Osteoblast (primary cell): ENCODE data around the gene ZFC3H1. TPM values are rescaled to one million over a fixed set of nuclear protein-coding genes. Genes with fewer than 3 reads are reported as not detected.

Source experiments
- DNase-seq: peaks from one replicate; pipeline ENCODE4 v3.0.0; 2011; ENCODE audit warnings: low spot score, mixed read lengths; ENCODE audit not compliant: insufficient read length; ENCODE audit errors: missing footprints
- H2AFZ ChIP-seq: 2 replicates; pipeline ENCODE4 v1.6.0; 2011; ENCODE audit warnings: mild to moderate bottlenecking, low read length
- H3K27ac ChIP-seq: 2 replicates; pipeline ENCODE4 v1.5.1; 2011; ENCODE audit warnings: mild to moderate bottlenecking, low read depth, low read length, moderate library complexity
- H3K27me3 ChIP-seq: 2 replicates; pipeline ENCODE4 v1.6.0; 2012; ENCODE audit warnings: mild to moderate bottlenecking, control low read depth, inconsistent platforms, low read length, moderate library complexity; ENCODE audit not compliant: insufficient read depth
- H3K36me3 ChIP-seq: 2 replicates; pipeline ENCODE4 v1.5.1; 2011; ENCODE audit warnings: mild to moderate bottlenecking, low read length, control low read depth, moderate library complexity; ENCODE audit not compliant: insufficient read depth
- H3K4me1 ChIP-seq: 2 replicates; pipeline ENCODE4 v1.5.1; 2011; ENCODE audit warnings: mild to moderate bottlenecking, low read length, control low read depth, moderate library complexity; ENCODE audit not compliant: insufficient read depth
- H3K4me2 ChIP-seq: 2 replicates; pipeline ENCODE4 v1.6.0; 2011; ENCODE audit warnings: mild to moderate bottlenecking, low read length; ENCODE audit not compliant: insufficient read depth
- H3K4me3 ChIP-seq: fragments of 200-600 bp; sonication (generic); 3 replicates; pipeline ENCODE4 v1.5.1; 2012; ENCODE audit warnings: mild to moderate bottlenecking, low read length, inconsistent platforms; ENCODE audit not compliant: insufficient read depth
- H3K79me2 ChIP-seq: 2 replicates; pipeline ENCODE4 v1.6.0; 2012; ENCODE audit warnings: mild to moderate bottlenecking, low read length, control low read depth, inconsistent platforms; ENCODE audit not compliant: insufficient read depth
- H3K9me3 ChIP-seq: 2 replicates; pipeline ENCODE4 v1.5.1; 2011; ENCODE audit warnings: low read depth, low read length, control low read depth
- H4K20me1 ChIP-seq: 2 replicates; pipeline ENCODE4 v1.6.0; 2012; ENCODE audit warnings: mild to moderate bottlenecking, low read length, control low read depth; ENCODE audit not compliant: insufficient read depth
- total RNA-seq: library from RNA; depleted of rRNA; stranded (reverse); fragments of >200 nt; gene quantifications from 2 replicates; pipeline ENCODE4 v1.2.3, GENCODE V29; 2012
- TF ChIP-seq, protein P1 (sequence below): IDR thresholded peaks from 2 replicates; pipeline ENCODE4 v1.5.1; 2011; ENCODE audit warnings: mild to moderate bottlenecking, low read depth, low read length, moderate library complexity; ENCODE audit errors: extremely low read depth

Gene ZFC3H1, protein sequence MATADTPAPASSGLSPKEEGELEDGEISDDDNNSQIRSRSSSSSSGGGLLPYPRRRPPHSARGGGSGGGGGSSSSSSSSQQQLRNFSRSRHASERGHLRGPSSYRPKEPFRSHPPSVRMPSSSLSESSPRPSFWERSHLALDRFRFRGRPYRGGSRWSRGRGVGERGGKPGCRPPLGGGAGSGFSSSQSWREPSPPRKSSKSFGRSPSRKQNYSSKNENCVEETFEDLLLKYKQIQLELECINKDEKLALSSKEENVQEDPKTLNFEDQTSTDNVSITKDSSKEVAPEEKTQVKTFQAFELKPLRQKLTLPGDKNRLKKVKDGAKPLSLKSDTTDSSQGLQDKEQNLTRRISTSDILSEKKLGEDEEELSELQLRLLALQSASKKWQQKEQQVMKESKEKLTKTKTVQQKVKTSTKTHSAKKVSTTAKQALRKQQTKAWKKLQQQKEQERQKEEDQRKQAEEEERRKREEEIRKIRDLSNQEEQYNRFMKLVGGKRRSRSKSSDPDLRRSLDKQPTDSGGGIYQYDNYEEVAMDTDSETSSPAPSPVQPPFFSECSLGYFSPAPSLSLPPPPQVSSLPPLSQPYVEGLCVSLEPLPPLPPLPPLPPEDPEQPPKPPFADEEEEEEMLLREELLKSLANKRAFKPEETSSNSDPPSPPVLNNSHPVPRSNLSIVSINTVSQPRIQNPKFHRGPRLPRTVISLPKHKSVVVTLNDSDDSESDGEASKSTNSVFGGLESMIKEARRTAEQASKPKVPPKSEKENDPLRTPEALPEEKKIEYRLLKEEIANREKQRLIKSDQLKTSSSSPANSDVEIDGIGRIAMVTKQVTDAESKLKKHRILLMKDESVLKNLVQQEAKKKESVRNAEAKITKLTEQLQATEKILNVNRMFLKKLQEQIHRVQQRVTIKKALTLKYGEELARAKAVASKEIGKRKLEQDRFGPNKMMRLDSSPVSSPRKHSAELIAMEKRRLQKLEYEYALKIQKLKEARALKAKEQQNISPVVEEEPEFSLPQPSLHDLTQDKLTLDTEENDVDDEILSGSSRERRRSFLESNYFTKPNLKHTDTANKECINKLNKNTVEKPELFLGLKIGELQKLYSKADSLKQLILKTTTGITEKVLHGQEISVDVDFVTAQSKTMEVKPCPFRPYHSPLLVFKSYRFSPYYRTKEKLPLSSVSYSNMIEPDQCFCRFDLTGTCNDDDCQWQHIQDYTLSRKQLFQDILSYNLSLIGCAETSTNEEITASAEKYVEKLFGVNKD (N-terminal part only)
- 33.3 and 36.6 TPM in 2 replicates for total RNA-seq

DNA sequence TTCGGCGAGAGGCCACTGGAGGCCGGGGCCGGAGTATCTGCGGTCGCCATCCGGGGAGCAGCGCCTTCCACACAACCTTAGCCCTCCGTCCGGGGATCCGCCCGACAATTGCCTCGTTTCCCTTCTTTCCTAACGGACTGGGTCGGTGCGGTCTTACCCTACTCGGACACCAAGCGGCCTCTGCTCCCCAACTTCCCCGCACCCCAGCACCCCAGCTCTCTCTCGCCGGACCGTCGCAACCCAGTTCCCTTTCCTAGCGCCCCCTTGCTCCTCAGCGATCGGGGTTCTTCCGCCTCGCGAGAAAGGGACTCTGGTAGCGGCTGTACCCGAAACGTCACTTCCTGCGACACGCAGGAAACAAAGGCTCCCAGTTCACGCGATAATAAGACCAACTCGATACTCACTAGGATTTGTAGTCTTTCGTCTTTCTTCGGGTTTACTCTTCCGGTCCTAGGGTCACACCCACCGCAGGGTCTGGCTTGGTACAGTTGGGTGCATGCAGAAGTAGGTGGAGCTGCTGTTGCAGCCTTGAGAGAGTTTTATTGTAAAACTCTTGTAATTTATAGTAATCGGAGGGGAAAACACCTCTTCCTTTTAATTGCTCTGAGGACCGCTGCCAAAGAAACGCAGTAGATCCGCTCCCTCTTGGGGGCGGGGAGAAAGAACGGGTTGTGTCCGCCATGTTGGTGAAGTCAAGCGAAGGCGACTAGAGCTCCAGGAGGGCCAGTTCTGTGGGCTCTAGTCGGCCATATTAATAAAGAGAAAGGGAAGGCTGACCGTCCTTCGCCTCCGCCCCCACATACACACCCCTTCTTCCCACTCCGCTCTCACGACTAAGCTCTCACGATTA, at the start of gene ZFC3H1, which contains the start of gene THAP2:
Gene ZFC3H1, minus strand, starts transcription at position 288 of the 850 bp plus-strand sequence. Its CDS starts 238 bp downstream, at position 50.
Gene THAP2, plus strand, starts transcription at position 741 of the 850 bp plus-strand sequence. CDS start 209 bp downstream, outside the sequence.
- Histone ChIP-seq H4K20me1 (peaks cover 22% of the 10 kb centered on the region), H3K79me2 (peaks cover 64% of the 10 kb centered on the region), H2AFZ (peak within 1 kb of the TSS; percentile 90), H3K27me3 (no peaks in the 10 kb centered on the region), H3K4me3 (peak within 1 kb of the TSS; percentile 81), H3K9me3 (no peaks in the 10 kb centered on the region), H3K4me1 (peaks cover 17% of the 10 kb centered on the region), H3K27ac (peak within 1 kb of the TSS; percentile 99), H3K36me3 (peaks cover 17% of the 10 kb centered on the region), H3K4me2 (peak within 1 kb of the TSS; percentile 91)
- DNase-seq: peak; percentile 92
- TF ChIP-seq, protein P1, sequence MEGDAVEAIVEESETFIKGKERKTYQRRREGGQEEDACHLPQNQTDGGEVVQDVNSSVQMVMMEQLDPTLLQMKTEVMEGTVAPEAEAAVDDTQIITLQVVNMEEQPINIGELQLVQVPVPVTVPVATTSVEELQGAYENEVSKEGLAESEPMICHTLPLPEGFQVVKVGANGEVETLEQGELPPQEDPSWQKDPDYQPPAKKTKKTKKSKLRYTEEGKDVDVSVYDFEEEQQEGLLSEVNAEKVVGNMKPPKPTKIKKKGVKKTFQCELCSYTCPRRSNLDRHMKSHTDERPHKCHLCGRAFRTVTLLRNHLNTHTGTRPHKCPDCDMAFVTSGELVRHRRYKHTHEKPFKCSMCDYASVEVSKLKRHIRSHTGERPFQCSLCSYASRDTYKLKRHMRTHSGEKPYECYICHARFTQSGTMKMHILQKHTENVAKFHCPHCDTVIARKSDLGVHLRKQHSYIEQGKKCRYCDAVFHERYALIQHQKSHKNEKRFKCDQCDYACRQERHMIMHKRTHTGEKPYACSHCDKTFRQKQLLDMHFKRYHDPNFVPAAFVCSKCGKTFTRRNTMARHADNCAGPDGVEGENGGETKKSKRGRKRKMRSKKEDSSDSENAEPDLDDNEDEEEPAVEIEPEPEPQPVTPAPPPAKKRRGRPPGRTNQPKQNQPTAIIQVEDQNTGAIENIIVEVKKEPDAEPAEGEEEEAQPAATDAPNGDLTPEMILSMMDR: peak; percentile 28

DNA sequence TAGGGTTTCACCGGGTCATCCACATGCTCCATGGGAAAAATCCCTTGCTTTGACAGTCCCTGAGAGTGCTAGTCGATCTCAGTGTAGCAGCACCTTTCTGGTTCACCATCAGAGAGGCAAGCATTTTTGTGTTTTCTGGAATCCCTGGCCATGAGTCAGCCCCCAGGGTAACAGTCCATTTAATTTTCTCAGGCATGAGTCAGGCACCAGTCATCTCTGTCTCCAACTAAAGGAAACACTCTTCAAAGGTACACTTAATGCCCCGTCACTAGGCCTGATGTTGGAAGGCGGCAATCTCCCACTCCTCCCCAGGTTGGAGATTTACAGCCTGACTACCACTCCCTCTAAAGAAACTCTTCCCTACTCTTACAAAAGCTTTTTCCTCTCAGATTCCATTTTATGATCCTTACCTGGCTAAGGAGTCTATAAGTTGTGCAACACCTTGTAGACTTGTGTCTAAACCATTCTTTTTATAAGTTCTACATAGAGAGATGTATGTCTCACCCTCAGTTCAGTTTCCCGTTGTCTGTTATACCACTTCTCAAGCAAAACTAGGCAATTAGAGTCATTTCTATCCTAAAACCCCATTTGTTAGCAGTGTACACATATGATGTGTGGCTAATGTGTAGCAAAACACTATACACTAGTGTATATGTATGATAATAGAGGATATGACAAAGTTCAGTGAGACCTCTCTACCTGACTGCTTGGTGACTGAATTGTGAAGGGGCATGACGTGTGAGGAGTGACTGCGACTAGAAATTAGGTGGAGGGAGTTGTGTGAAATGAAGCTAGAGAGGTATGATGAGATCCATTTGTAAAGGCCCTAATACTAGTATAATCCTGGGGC, 46.9 kb upstream of the ZFC3H1 start:
- H2AFZ ChIP-seq: peak overlapping the region; percentile 15
- peak overlapping the region; percentile 58 for H3K4me2 ChIP-seq
- H3K27ac ChIP-seq: peak overlapping the region; percentile 48

DNA sequence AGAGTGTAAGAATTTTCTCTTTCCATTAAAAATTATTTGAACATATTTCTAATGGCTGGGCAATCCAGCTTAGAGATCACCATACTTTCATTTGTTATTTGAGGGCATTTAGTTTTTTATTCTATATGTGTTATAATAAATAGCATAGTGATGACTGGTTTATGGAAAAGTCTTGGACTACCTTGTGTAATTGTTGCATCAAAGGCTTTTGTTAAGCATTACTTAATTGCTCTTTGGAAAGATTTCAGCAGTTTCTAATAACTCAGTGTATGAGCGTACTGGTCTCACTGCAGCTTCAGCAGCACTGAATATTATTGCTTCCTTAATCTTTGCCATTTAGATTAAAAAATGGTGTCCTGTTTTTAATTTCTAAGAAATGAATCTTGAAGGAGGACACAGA, 45.0 kb upstream of the ZFC3H1 start:
- no peaks in the 10 kb centered on the region for H3K9me3 ChIP-seq
- TF ChIP-seq, protein P1: no peak
- H3K79me2 ChIP-seq: no peaks in the 10 kb centered on the region
- no peak overlapping the region for H3K4me2 ChIP-seq
- H3K4me1 ChIP-seq: peaks cover 13% of the 10 kb centered on the region
- H3K36me3 ChIP-seq: no peaks in the 10 kb centered on the region
- no peak overlapping the region for H3K27ac ChIP-seq
- no peaks in the 10 kb centered on the region for H4K20me1 ChIP-seq
- no peak overlapping the region for H2AFZ ChIP-seq
- no peaks in the 10 kb centered on the region for H3K27me3 ChIP-seq
- H3K4me3 ChIP-seq: no peak overlapping the region
- DNase-seq: no peak

More for the DNA sequence above, 46.9 kb upstream of the ZFC3H1 start:
- DNase-seq: peak; percentile 81
- Histone ChIP-seq H3K9me3 (no peaks in the 10 kb centered on the region), H3K4me1 (peaks cover 13% of the 10 kb centered on the region), H4K20me1 (no peaks in the 10 kb centered on the region), H3K36me3 (no peaks in the 10 kb centered on the region), H3K4me3 (no peak overlapping the region), H3K27me3 (no peaks in the 10 kb centered on the region), H3K79me2 (no peaks in the 10 kb centered on the region)
- TF ChIP-seq, protein P1: no peak
